ENCODE data around the gene PTPRO. TPM values are rescaled to one million over a fixed set of nuclear protein-coding genes. Genes with fewer than 3 reads are reported as not detected.

PTPRO gene
- total and polyA plus RNA-seq, 2 donors = 2.9 to 3.9 TPM

DNA sequence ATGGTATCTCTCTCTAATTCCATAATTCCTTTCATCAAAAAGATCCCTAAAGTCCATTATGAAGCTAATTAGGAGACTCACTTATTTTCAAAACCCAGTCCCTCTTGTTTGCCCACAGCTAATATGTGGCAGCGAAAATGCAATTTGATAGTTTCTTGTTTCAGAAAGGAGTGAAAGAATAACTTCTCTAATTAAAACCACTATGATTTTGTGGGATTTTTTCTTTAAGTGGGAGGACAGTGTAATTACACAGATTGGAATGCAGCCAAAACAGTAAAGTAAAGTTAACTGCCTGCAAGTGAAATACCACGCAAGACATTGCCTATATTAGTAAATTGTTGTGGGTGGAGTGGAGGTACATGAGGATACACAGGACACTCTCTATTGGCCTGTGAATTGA lies 50.0 kb downstream of the PTPRO start:
- H3K4me3 ChIP-seq (ENCODE audit: low read length in 2 of 2) = no peak overlapping the region

DNA sequence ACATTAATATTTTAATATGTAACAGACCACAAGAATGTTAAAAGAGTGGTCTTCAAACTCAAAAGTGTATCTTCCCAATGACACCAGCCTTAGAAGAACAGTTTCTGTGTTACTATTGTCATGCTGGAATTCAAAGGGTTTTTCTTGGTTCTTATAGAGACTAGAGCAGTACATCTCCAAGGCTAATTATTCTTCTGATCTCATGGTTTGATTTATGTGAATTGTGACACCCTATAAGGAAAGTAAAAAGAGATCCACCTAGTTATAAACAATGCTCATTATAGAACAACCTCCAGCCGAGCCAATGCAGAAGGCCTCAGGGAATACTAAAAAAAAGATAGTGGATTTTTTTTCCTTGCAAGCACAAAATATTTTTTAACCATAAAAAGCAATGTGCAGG lies 65.5 kb downstream of the PTPRO start:
- no peak for DNase-seq (ENCODE audit: low read depth in 6 of 9, low spot score in 9 of 9)
- Histone ChIP-seq H3K27ac (ENCODE audit: low read depth in 1 of 2, low read length in 1 of 2) (no peak overlapping the region), H3K4me1 (ENCODE audit: control insufficient read depth in 2 of 2, insufficient read depth in 2 of 2, low read length in 2 of 2) (no peaks in the 10 kb centered on the region), H3K9me3 (ENCODE audit: control insufficient read depth in 2 of 2, insufficient read depth in 1 of 2, low read length in 1 of 2) (no peaks in the 10 kb centered on the region), H3K36me3 (ENCODE audit: control insufficient read depth in 2 of 2, insufficient read depth in 2 of 2, low read length in 1 of 2) (no peaks in the 10 kb centered on the region), H3K27me3 (ENCODE audit: control insufficient read depth in 2 of 2, insufficient read depth in 1 of 2, low read length in 1 of 2) (no peaks in the 10 kb centered on the region), H3K4me3 (ENCODE audit: low read length in 2 of 2) (no peak overlapping the region)
- WGBS = 37% methylated on average over 1 of the region's 1 CpG

More for the DNA sequence above, 50.0 kb downstream of the PTPRO start:
- no peaks in the 10 kb centered on the region for H3K27me3 ChIP-seq (ENCODE audit: control insufficient read depth in 2 of 2, insufficient read depth in 1 of 2, low read length in 1 of 2)
- no peak for DNase-seq (ENCODE audit: low read depth in 6 of 9, low spot score in 9 of 9)
- H3K36me3 ChIP-seq (ENCODE audit: control insufficient read depth in 2 of 2, insufficient read depth in 2 of 2, low read length in 1 of 2) = no peaks in the 10 kb centered on the region
- H3K9me3 ChIP-seq (ENCODE audit: control insufficient read depth in 2 of 2, insufficient read depth in 1 of 2, low read length in 1 of 2) = no peaks in the 10 kb centered on the region
- 93% methylated on average over 2 of the region's 2 CpGs for WGBS
- no peak overlapping the region for H3K27ac ChIP-seq (ENCODE audit: low read depth in 1 of 2, low read length in 1 of 2)
- H3K4me1 ChIP-seq (ENCODE audit: control insufficient read depth in 2 of 2, insufficient read depth in 2 of 2, low read length in 2 of 2) = no peaks in the 10 kb centered on the region

DNA sequence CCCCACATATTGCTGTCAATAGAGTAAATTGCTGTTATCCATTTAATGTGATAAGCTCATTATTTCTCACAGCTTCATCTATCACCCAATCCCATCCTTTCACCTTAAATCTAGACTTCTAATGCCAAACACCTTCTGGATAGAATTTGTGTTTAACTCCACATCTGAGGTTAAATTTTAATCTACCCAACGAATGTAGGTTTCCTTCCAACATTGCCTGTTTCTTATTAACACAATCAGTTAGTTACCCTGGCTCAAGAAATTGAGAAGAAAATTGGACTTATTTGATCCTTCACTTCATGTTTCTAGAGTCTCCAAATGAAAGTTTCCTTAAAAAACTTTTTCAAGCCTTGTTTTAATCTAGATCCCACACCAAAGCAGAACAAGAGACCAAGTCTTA lies 67.3 kb downstream of the PTPRO start:
- Histone ChIP-seq H3K4me3 (ENCODE audit: low read length in 2 of 2) (no peak overlapping the region), H3K4me1 (ENCODE audit: control insufficient read depth in 2 of 2, insufficient read depth in 2 of 2, low read length in 2 of 2) (no peaks in the 10 kb centered on the region), H3K36me3 (ENCODE audit: control insufficient read depth in 2 of 2, insufficient read depth in 2 of 2, low read length in 1 of 2) (no peaks in the 10 kb centered on the region), H3K27ac (ENCODE audit: low read depth in 1 of 2, low read length in 1 of 2) (no peak overlapping the region), H3K27me3 (ENCODE audit: control insufficient read depth in 2 of 2, insufficient read depth in 1 of 2, low read length in 1 of 2) (no peaks in the 10 kb centered on the region), H3K9me3 (ENCODE audit: control insufficient read depth in 2 of 2, insufficient read depth in 1 of 2, low read length in 1 of 2) (no peaks in the 10 kb centered on the region)
- WGBS = 88% methylated on average over 1 of the region's 1 CpG
- DNase-seq (ENCODE audit: low read depth in 6 of 9, low spot score in 9 of 9) = no peak

DNA sequence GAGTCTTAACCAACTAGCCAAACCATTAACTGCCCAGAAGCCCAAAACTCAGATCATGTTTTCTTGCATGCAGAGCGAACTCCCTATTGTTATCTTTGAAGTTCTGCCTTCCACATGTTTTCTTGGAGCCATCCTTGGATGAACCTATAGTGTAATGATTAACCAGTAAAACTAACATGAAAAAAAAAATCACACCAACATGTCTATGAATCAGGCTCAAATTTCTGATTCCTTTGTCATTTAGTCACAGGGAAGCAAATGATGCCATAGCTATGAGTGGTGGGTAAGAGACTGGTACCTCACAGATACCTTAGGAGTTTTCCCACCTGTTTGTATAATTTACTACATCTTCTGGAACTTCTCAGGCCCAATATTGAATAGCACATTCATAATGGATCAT lies 70.7 kb downstream of the PTPRO start:
- WGBS = 91% methylated on average over 1 of the region's 1 CpG
- Histone ChIP-seq H3K9me3 (ENCODE audit: control insufficient read depth in 2 of 2, insufficient read depth in 1 of 2, low read length in 1 of 2) (no peaks in the 10 kb centered on the region), H3K4me1 (ENCODE audit: control insufficient read depth in 2 of 2, insufficient read depth in 2 of 2, low read length in 2 of 2) (no peaks in the 10 kb centered on the region), H3K27ac (ENCODE audit: low read depth in 1 of 2, low read length in 1 of 2) (no peak overlapping the region), H3K4me3 (ENCODE audit: low read length in 2 of 2) (no peak overlapping the region), H3K27me3 (ENCODE audit: control insufficient read depth in 2 of 2, insufficient read depth in 1 of 2, low read length in 1 of 2) (no peaks in the 10 kb centered on the region), H3K36me3 (ENCODE audit: control insufficient read depth in 2 of 2, insufficient read depth in 2 of 2, low read length in 1 of 2) (no peaks in the 10 kb centered on the region)
- DNase-seq (ENCODE audit: low read depth in 6 of 9, low spot score in 9 of 9) = no peak

DNA sequence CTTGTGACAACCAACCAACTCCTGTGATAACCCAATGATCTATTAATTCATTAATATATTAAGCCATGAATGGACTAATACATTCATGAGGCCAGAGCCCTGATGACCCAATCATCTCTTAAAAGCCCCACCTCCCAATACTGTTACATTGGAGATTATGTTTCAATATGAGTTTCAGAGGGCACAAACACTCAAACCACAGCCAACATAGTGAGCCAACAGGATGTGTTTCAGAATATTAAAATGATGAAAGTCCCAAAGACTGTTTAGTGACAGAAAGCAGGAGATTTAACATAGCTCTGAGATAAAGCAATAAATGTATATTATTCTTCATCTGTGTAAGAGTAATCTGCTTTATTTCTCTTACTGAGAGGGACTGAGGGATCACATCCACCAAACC lies 71.7 kb downstream of the PTPRO start:
- H3K36me3 ChIP-seq (ENCODE audit: control insufficient read depth in 2 of 2, insufficient read depth in 2 of 2, low read length in 1 of 2) = no peaks in the 10 kb centered on the region
- H3K4me1 ChIP-seq (ENCODE audit: control insufficient read depth in 2 of 2, insufficient read depth in 2 of 2, low read length in 2 of 2) = no peaks in the 10 kb centered on the region
- no peaks in the 10 kb centered on the region for H3K9me3 ChIP-seq (ENCODE audit: control insufficient read depth in 2 of 2, insufficient read depth in 1 of 2, low read length in 1 of 2)
- no peak for DNase-seq (ENCODE audit: low read depth in 6 of 9, low spot score in 9 of 9)
- no peak overlapping the region for H3K27ac ChIP-seq (ENCODE audit: low read depth in 1 of 2, low read length in 1 of 2)
- H3K27me3 ChIP-seq (ENCODE audit: control insufficient read depth in 2 of 2, insufficient read depth in 1 of 2, low read length in 1 of 2) = no peaks in the 10 kb centered on the region
- H3K4me3 ChIP-seq (ENCODE audit: low read length in 2 of 2) = no peak overlapping the region

DNA sequence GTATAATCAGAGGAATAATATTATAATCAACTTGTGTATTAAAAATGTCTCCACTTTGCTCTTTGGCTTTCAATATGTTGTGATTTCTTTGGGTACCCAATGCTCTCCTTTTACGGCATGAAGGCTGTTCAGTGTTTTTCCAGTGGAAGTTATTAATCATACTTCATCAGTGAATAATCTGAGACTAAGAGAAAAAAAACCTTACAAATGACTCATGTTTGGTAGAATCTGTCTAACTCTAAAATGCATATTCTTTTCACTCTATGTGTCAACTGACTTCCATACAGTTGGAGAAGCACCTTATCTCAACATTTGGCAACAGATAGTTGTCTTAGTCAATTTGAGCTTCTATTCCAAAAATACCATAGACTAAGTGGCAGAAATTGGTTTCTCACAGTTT lies 82.2 kb downstream of the PTPRO start:
- no peak overlapping the region for H3K27ac ChIP-seq (ENCODE audit: low read depth in 1 of 2, low read length in 1 of 2)
- DNase-seq (ENCODE audit: low read depth in 6 of 9, low spot score in 9 of 9) = no peak
- H3K4me3 ChIP-seq (ENCODE audit: low read length in 2 of 2) = no peak overlapping the region
- H3K27me3 ChIP-seq (ENCODE audit: control insufficient read depth in 2 of 2, insufficient read depth in 1 of 2, low read length in 1 of 2) = no peaks in the 10 kb centered on the region
- no peaks in the 10 kb centered on the region for H3K4me1 ChIP-seq (ENCODE audit: control insufficient read depth in 2 of 2, insufficient read depth in 2 of 2, low read length in 2 of 2)
- no peaks in the 10 kb centered on the region for H3K36me3 ChIP-seq (ENCODE audit: control insufficient read depth in 2 of 2, insufficient read depth in 2 of 2, low read length in 1 of 2)
- H3K9me3 ChIP-seq (ENCODE audit: control insufficient read depth in 2 of 2, insufficient read depth in 1 of 2, low read length in 1 of 2) = no peaks in the 10 kb centered on the region
- 3% methylated on average over 1 of the region's 1 CpG for WGBS

DNA sequence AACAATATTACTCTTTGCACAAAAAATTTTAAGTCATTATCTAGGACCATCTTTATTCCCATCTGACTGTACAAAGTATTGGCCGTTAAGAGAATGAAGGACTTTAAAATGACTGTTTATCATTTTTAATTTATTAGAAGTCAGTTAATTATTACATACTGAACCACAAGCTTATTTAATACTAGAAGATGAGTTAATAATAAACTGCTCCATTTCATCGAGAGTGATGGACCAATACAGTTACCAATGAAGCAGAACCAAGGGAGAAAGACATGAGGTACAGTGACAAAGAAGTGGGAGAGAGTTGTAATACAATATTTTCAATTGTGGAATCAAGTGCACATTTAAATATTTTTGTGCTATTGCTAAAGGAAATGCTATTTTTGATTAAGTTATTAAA lies 83.3 kb downstream of the PTPRO start:
- Histone ChIP-seq H3K27ac (ENCODE audit: low read depth in 1 of 2, low read length in 1 of 2) (no peak overlapping the region), H3K36me3 (ENCODE audit: control insufficient read depth in 2 of 2, insufficient read depth in 2 of 2, low read length in 1 of 2) (no peaks in the 10 kb centered on the region), H3K4me1 (ENCODE audit: control insufficient read depth in 2 of 2, insufficient read depth in 2 of 2, low read length in 2 of 2) (no peaks in the 10 kb centered on the region), H3K27me3 (ENCODE audit: control insufficient read depth in 2 of 2, insufficient read depth in 1 of 2, low read length in 1 of 2) (no peaks in the 10 kb centered on the region), H3K9me3 (ENCODE audit: control insufficient read depth in 2 of 2, insufficient read depth in 1 of 2, low read length in 1 of 2) (no peaks in the 10 kb centered on the region), H3K4me3 (ENCODE audit: low read length in 2 of 2) (no peak overlapping the region)
- DNase-seq (ENCODE audit: low read depth in 6 of 9, low spot score in 9 of 9) = no peak
- WGBS = 93% methylated on average over 2 of the region's 2 CpGs

DNA sequence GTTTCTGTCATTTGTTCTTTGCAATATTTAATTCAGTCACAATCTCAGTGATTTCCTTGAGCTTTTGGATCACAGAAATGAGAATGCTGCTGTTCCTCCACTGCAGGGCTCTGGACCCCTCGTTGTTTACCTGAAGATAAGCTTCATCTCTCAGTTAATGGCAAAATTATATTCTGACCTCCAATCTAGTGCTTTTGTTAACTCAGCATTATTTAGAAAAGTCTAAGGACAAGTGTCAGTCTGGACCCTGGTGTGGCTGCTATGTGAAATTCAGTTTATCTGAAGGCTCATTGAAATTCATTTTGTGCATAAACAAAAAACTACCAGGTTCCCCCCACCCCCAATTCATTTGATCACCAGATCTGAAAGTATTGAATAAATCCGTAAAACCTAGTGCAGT lies 84.7 kb downstream of the PTPRO start:
- no peak for DNase-seq (ENCODE audit: low read depth in 6 of 9, low spot score in 9 of 9)
- Histone ChIP-seq H3K27ac (ENCODE audit: low read depth in 1 of 2, low read length in 1 of 2) (no peak overlapping the region), H3K4me1 (ENCODE audit: control insufficient read depth in 2 of 2, insufficient read depth in 2 of 2, low read length in 2 of 2) (no peaks in the 10 kb centered on the region), H3K4me3 (ENCODE audit: low read length in 2 of 2) (no peak overlapping the region), H3K9me3 (ENCODE audit: control insufficient read depth in 2 of 2, insufficient read depth in 1 of 2, low read length in 1 of 2) (no peaks in the 10 kb centered on the region), H3K27me3 (ENCODE audit: control insufficient read depth in 2 of 2, insufficient read depth in 1 of 2, low read length in 1 of 2) (no peaks in the 10 kb centered on the region), H3K36me3 (ENCODE audit: control insufficient read depth in 2 of 2, insufficient read depth in 2 of 2, low read length in 1 of 2) (no peaks in the 10 kb centered on the region)
- 85% methylated on average over 2 of the region's 2 CpGs for WGBS

DNA sequence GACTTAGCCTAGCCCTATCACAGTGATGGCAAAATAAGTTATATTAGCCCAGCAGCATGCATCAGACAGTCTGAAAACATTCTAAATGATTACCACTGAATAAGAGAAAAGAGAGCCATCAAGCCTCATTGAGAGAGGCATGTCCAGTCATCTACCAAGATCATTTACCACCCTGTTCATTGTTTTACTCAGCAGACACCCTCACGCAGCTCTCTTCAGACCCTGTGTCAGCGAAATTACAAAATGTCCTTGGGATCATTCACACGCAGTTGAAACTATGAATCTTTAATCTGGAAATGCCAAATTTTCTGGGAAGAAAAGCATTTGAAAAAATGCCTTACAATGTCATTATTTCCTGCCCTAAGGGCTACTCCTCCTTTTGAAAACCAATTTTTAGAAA lies 89.5 kb downstream of the PTPRO start:
- Histone ChIP-seq H3K4me3 (ENCODE audit: low read length in 2 of 2) (no peak overlapping the region), H3K27me3 (ENCODE audit: control insufficient read depth in 2 of 2, insufficient read depth in 1 of 2, low read length in 1 of 2) (no peaks in the 10 kb centered on the region), H3K36me3 (ENCODE audit: control insufficient read depth in 2 of 2, insufficient read depth in 2 of 2, low read length in 1 of 2) (no peaks in the 10 kb centered on the region), H3K9me3 (ENCODE audit: control insufficient read depth in 2 of 2, insufficient read depth in 1 of 2, low read length in 1 of 2) (no peaks in the 10 kb centered on the region), H3K4me1 (ENCODE audit: control insufficient read depth in 2 of 2, insufficient read depth in 2 of 2, low read length in 2 of 2) (no peaks in the 10 kb centered on the region), H3K27ac (ENCODE audit: low read depth in 1 of 2, low read length in 1 of 2) (no peak overlapping the region)
- no peak for DNase-seq (ENCODE audit: low read depth in 6 of 9, low spot score in 9 of 9)
- WGBS = 93% methylated on average over 3 of the region's 3 CpGs

DNA sequence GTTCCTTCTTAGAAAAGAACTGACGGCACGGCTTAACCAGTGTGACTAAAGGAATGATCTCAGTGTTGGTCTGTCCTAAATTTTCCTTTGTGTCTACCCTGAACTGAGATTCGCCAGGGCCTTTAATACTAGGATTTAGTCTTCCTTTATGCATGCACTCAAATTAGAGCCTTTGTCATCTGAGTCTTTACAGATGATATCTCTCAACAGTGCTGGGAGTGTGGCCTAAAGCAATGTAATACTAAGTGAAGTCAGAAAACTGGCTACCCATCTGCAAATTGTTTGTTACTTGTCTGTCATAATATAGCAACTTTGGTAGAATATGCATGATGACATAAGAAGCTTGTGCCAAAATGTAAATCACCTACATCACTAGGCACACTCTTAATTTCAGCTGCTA lies 95.4 kb downstream of the PTPRO start:
- no peaks in the 10 kb centered on the region for H3K27me3 ChIP-seq (ENCODE audit: control insufficient read depth in 2 of 2, insufficient read depth in 1 of 2, low read length in 1 of 2)
- no peak overlapping the region for H3K27ac ChIP-seq (ENCODE audit: low read depth in 1 of 2, low read length in 1 of 2)
- WGBS = 98% methylated on average over 3 of the region's 3 CpGs
- H3K9me3 ChIP-seq (ENCODE audit: control insufficient read depth in 2 of 2, insufficient read depth in 1 of 2, low read length in 1 of 2) = no peaks in the 10 kb centered on the region
- no peak overlapping the region for H3K4me3 ChIP-seq (ENCODE audit: low read length in 2 of 2)
- DNase-seq (ENCODE audit: low read depth in 6 of 9, low spot score in 9 of 9) = no peak
- H3K36me3 ChIP-seq (ENCODE audit: control insufficient read depth in 2 of 2, insufficient read depth in 2 of 2, low read length in 1 of 2) = no peaks in the 10 kb centered on the region
- H3K4me1 ChIP-seq (ENCODE audit: control insufficient read depth in 2 of 2, insufficient read depth in 2 of 2, low read length in 2 of 2) = no peaks in the 10 kb centered on the region

Measured in thymus (tissue), 11 donors.